HG02981 (cell line): Measurements from ENCODE around the gene LALBA.
"Not testable (repeated sequence)": the region's sequence is repeated elsewhere in the genome, so short reads cannot be mapped to it uniquely, and the experiment has no call there.

Experiments
- ATAC-seq: cut with Tn5 transposase; IDR thresholded peaks from one replicate; pipeline ENCODE4 v1.9.1; 2021; ENCODE audit warnings: mild to moderate bottlenecking, moderate library complexity; ENCODE audit not compliant: unreplicated experiment

Gene LALBA

GRCh38 chr12:48569946-48570345 lies at the start of gene LALBA:
TSS of gene LALBA (minus strand) at chr12:48570046. CDS start at chr12:48570020, 26 bp downstream.
- no peak for ATAC-seq

GRCh38 chr12:48618541-48618940 lies 48.7 kb upstream of the LALBA start:
- peak; percentile 68 for ATAC-seq

GRCh38 chr12:48615681-48616080 lies 45.8 kb upstream of the LALBA start:
- ATAC-seq: no peak

- no peak for ATAC-seq
Measured at GRCh38 chr12:48613321-48613720, 43.5 kb upstream of the LALBA start.

- no peak for ATAC-seq
Measured at GRCh38 chr12:48602192-48602989, 32.5 kb upstream of the LALBA start.

- ATAC-seq: peak; percentile 80
Measured at GRCh38 chr12:48601013-48601756, 31.3 kb upstream of the LALBA start.

GRCh38 chr12:48600552-48600951 lies 30.7 kb upstream of the LALBA start:
- no peak for ATAC-seq

- ATAC-seq: no peak
Measured at GRCh38 chr12:48592591-48593086, 22.8 kb upstream of the LALBA start.

- ATAC-seq: no peak
Measured at GRCh38 chr12:48586361-48586760, 16.5 kb upstream of the LALBA start.

GRCh38 chr12:48583728-48584127 lies 13.9 kb upstream of the LALBA start:
- ATAC-seq: no peak

- no peak for ATAC-seq
Measured at GRCh38 chr12:48580831-48581230, 11.0 kb upstream of the LALBA start.

GRCh38 chr12:48572326-48572725 lies 2.5 kb upstream of the LALBA start:
- no peak for ATAC-seq

GRCh38 chr12:48567731-48568130 lies 2.1 kb downstream of the LALBA start:
- ATAC-seq: no peak

- no peak for ATAC-seq
Measured at GRCh38 chr12:48557919-48558318, 11.9 kb downstream of the LALBA start.

- ATAC-seq: no peak
Measured at GRCh38 chr12:48556631-48557030, 13.2 kb downstream of the LALBA start.

- ATAC-seq: not testable (repeated sequence)
Measured at GRCh38 chr12:48553666-48554343, 16.0 kb downstream of the LALBA start.

GRCh38 chr12:48551636-48552035 lies 18.2 kb downstream of the LALBA start:
- not testable (repeated sequence) for ATAC-seq

GRCh38 chr12:48547012-48547411 lies 22.8 kb downstream of the LALBA start:
- ATAC-seq: not testable (repeated sequence)

- no peak for ATAC-seq
Measured at GRCh38 chr12:48545833-48546469, 23.9 kb downstream of the LALBA start.

GRCh38 chr12:48542300-48542928 lies 27.4 kb downstream of the LALBA start:
- no peak for ATAC-seq
